CD4-positive, alpha-beta T cell treated with Interleukin-12 subunit alpha and Interleukin-12 subunit beta, for 1 hour (primary cell): ENCODE measurements around the gene DAW1.
"Not testable (repeated sequence)": the region's sequence is repeated elsewhere in the genome, so short reads cannot be mapped to it uniquely, and the experiment has no call there.

Experiments used
- DNase-seq: peaks from one replicate; pipeline ENCODE4 v3.0.0-alpha.2; 2020

Gene DAW1

GRCh38 chr2:227932001-227932400 lies 60.6 kb downstream of the DAW1 start:
- DNase-seq, result no peak

GRCh38 chr2:227932403-227932802 lies 61.0 kb downstream of the DAW1 start:
- DNase-seq, result no peak

GRCh38 chr2:227933884-227934283 lies 62.5 kb downstream of the DAW1 start:
- no peak for DNase-seq

DNA sequence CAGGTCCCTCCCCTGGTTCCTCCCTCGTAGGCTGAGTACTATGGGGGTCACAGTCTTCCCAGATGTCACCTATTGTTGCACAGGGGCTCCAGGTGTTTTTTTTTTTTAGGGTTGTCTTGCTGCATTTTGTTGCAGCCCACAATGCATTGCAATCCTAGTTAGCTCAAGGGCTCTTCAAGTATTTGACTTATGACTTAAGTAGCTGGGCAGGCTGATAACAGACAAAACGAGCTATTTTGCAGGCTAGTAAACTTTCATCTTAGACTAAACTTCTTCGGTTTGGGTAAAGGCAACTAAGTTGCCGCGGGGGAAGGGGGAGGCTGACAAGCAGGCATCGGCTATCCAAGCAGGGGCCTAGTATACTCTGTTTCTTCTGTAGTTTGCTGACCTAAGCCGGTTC lies 64.8 kb downstream of the DAW1 start:
- not testable (repeated sequence) for DNase-seq

DNA sequence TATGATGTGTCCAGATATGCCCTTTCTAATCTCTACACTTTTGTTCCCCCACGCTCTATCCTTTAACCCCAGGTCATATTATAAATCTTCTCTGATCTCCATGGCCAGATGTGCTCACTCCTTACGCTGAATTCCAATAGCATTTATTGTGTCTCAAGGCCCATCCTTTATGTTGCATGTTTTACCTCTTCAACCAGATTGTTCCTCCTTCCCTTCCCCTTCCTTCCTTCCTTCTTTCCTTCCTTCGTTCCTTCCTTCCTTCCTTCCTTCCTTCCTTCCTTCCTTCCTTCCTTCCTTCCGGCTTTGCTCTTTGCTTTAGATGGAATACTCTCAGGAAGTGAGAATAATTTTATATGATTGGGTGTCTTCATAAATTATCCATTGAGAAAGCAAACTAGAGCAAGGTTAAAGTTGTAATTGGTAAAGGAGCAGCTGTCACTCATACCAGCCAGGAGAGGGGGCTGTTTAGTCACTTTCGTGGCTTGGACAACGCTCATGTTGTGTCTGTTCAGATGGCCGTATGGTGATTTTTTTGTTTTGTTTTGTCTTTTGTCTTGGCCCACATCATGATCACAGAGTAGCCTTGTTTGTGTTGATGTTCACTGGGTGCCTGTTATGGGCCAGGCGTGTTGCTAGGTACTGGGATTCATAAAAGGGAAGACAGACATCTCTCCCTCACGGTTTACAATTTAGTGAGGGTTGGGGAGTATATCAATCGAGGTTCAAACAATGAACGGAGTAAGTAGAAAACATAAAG lies 68.0 kb downstream of the DAW1 start:
- no peak for DNase-seq

DNA sequence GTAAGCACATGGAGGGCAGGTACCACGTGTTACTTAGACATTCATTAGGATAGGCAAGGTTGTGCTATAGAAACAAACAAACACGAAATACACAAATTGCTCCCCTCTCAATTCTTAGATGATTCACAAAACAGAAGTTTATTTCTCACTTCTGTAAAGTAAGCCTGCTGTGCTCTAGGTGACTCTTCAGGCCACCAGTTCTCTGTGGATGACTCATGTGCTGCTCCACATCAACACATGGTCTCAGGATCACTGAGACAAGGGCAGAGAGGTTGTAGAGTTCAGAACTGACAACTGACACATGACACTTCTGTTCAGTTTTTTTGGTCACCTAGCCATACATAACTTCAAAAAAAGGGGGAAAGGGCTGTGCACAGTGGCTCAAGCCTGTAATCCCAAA lies 70.6 kb downstream of the DAW1 start:
- no peak for DNase-seq

- no peak for DNase-seq
These were observed 71.5 kb downstream of the DAW1 start for GRCh38 chr2:227942965-227943364.

- no peak for DNase-seq
These were observed 88.9 kb downstream of the DAW1 start for GRCh38 chr2:227960317-227960716.

DNA sequence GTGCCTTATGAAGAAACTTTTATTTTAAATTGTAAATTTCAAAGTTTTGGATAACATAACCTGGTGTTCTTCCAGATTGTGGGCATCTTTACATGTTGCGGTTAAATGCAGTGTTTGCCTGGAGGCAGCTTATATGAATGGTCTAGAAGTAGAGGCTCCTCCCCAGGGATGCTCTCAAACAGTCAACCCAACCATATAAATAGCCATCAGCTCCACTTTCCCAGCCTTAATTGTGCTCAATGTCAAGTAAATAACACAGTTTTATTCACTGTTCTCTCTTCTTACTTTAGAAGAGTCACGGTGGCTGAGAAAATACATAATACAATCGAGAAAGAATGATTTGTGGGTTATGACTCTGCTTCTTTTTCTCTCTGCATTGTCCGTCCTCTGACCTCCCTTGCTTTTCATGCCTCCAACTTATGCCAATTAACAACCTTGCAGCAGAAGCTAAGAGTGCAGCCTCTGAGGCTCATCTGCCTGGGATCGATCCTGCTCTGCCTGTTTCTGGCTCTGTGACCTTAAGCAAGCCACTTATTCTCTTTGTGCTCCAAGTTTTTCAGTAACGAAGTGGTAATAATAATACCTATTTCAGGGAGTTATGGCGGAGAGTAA lies 100.3 kb downstream of the DAW1 start:
- no peak for DNase-seq

DNA sequence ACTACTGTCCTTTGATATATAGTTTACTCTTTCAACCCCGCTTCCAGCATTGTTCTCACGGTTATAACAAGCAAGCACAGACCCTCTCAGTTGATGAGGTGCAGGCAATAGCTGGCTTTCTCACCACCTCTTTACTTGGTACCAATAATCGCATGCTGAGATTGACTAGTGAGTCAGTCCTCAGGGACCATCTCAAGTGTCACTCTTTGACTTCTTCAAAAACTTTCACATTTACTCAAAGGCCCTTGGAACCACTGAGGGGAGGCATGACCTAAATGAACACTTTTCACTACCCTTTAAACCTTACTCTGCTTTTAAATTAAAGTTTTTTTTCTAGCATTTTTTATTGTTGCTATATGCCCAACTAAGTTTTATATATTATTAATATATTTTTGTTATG lies 101.8 kb downstream of the DAW1 start:
- DNase-seq, result no peak
